Germinal center (tissue), 1 donor: ENCODE measurements around the gene NUDC.
"Not testable (repeated sequence)": the region's sequence is repeated elsewhere in the genome, so short reads cannot be mapped to it uniquely, and the experiment has no call there.

Experiments
- DNase-seq: peaks from one replicate; pipeline ENCODE4 v3.0.0; 2012; ENCODE audit warnings: mixed read lengths, low spot score

The NUDC gene

GRCh38 chr1:26989403-26990109, 68.0 kb downstream of the NUDC start:
- DNase-seq = not testable (repeated sequence)

- DNase-seq = no peak
Observed at GRCh38 chr1:26991310-26992116, 70.0 kb downstream of the NUDC start.

- DNase-seq = peak; percentile 95
Observed at GRCh38 chr1:26993237-26994019, 71.9 kb downstream of the NUDC start, which contains the start of gene TRNP1. Gene TRNP1, plus strand, starts transcription at chr1:26993692. Its CDS starts 95 bp downstream, at chr1:26993787.

DNA sequence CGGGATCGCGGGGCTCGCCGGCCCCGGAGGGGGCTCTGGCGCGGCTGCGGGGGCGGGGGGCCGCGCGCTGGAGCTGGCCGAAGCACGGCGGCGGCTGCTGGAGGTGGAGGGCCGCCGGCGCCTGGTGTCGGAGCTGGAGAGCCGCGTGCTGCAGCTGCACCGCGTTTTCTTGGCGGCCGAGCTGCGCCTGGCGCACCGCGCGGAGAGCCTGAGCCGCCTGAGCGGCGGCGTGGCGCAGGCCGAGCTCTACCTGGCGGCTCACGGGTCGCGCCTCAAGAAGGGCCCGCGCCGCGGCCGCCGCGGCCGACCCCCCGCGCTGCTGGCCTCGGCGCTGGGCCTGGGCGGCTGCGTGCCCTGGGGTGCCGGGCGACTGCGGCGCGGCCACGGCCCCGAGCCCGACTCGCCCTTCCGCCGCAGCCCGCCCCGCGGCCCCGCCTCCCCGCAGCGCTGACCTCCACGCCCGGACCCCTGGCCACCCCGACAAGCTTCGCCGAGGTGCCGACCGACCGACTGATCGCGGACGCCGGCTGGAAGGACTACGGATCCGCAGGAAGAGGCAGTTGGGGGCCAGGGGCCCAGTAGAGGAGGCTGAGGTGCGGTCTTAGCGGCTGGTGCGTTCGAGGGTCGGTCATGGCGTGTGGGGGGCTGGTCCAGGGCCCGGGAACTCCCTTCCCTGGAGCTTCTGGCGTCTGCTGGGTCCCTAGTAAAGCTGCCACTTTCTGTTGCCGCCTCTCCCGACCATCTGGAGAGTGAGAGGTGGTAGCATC, 72.7 kb downstream of the NUDC start:
- peak; percentile 49 for DNase-seq

DNA sequence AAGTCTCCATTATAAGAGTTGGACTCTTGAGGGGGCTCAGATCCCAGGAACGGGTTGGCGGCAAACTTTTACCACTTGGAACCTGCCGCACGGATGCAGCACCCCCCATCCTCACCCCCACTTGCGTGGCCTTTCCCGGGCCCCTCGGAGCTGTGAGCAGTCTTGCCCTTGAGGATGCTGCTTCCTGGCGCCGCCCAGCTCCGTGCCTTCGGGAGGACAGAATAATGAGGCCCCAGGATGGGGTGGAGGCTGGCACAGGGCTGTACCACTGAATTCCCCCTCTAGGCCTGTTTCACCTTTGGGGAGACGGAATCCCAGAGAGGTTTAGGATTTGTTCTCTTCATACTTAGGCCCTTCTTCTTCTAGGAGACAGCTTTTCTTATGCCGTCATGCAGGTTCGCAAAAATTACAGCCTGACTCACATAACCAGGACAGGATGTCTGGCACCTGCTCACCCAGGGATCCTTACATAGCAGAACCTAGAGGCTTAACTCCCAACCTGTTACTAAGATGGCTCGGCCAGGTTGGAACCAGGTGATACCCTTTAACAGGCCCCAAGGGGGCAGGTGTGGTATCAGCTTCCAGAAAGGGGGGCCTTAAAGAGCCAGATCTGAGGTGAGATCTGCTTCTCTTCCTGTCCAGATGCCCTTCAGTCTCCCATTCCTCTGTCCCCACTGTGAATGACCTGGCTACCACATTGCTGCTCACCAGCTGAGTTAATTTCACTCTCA, 73.4 kb downstream of the NUDC start:
- DNase-seq = no peak

DNA sequence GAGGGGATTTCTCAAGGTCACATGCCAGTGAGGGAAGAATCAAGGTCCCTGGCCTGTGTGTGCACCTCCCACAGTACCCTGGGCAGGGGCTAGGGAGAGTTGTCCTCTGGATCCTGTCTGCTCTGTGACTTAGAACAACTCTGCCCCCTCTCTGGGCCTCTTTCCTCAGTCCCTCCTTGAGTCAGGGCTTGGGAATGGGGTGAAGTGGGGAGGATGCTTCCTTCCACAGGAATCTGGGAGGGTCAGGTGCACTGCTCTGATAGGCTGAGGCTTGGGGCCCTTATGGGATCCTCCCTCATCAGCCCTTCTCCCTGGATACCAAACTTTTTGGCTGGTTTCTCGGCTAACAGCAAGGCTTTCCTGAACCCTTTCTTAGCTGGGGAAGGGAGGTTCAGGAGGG, 74.5 kb downstream of the NUDC start:
- DNase-seq = no peak
